ENCODE measurements around the gene HOXB5. TPM values are rescaled to one million over a fixed set of nuclear protein-coding genes. Genes with fewer than 3 reads are reported as not detected.

HOXB5 gene
- polyA plus RNA-seq, 1 experiment, result not detected

GRCh38 chr17:48574505-48575065, 19.0 kb downstream of the HOXB5 start:
- TF ChIP-seq CTCF (IDR thresholded peaks at IDR 0.05; ENCODE audit: insufficient read depth, low read depth, low read length), result no peak
- Histone ChIP-seq H3K27me3 (ENCODE audit: control insufficient read depth, insufficient read depth, low read length) (peaks cover 78% of the 10 kb centered on the region), H3K4me3 (ENCODE audit: low read depth, low read length) (no peak overlapping the region), H3K36me3 (ENCODE audit: control insufficient read depth, insufficient read depth, low read length) (no peaks in the 10 kb centered on the region)
- ChIA-PET CTCF (interaction anchor here (1.0 kb wide), 1 partner anchor 239 kb away, joined by 3 read pairs; no protein-coding TSS in a partner anchor), POLR2A (interaction anchor here (0.6 kb wide), 1 partner anchor 41 kb away, joined by 7 read pairs; no protein-coding TSS in a partner anchor)
- no peak for DNase-seq (ENCODE audit: low read depth)

- no peak for TF ChIP-seq CTCF (IDR thresholded peaks at IDR 0.05; ENCODE audit: insufficient read depth, low read depth, low read length)
- Histone ChIP-seq H3K36me3 (ENCODE audit: control insufficient read depth, insufficient read depth, low read length) (no peaks in the 10 kb centered on the region), H3K4me3 (ENCODE audit: low read depth, low read length) (no peak overlapping the region), H3K27me3 (ENCODE audit: control insufficient read depth, insufficient read depth, low read length) (peaks cover 78% of the 10 kb centered on the region)
- POLR2A ChIA-PET, result no interaction called here
- CTCF ChIA-PET, result no interaction called here
- no peak for DNase-seq (ENCODE audit: low read depth)
Observed at GRCh38 chr17:48571826-48572417, 21.7 kb downstream of the HOXB5 start.

GRCh38 chr17:48571024-48571818, 22.4 kb downstream of the HOXB5 start:
- H3K4me3 ChIP-seq (ENCODE audit: low read depth, low read length), result no peak overlapping the region
- H3K27me3 ChIP-seq (ENCODE audit: control insufficient read depth, insufficient read depth, low read length), result peaks cover 81% of the 10 kb centered on the region
- TF ChIP-seq CTCF (IDR thresholded peaks at IDR 0.05; ENCODE audit: insufficient read depth, low read depth, low read length), result no peak
- H3K36me3 ChIP-seq (ENCODE audit: control insufficient read depth, insufficient read depth, low read length), result no peaks in the 10 kb centered on the region
- ChIA-PET CTCF (interaction anchor here (0.8 kb wide), 1 partner anchor 220 kb away, joined by 3 read pairs; no protein-coding TSS in a partner anchor), POLR2A (no interaction called here)
- no peak for DNase-seq (ENCODE audit: low read depth)

- ChIA-PET POLR2A (no interaction called here), CTCF (interaction anchor here (0.6 to 1.5 kb wide), 4 partner anchors 16 to 219 kb away, joined by 3 to 4 read pairs (median 3); no protein-coding TSS in a partner anchor)
- H3K4me3 ChIP-seq (ENCODE audit: low read depth, low read length), result no peak overlapping the region
Observed at GRCh38 chr17:48570325-48571023, 23.1 kb downstream of the HOXB5 start.

More at GRCh38 chr17:48570325-48571023, 23.1 kb downstream of the HOXB5 start:
- Histone ChIP-seq H3K36me3 (ENCODE audit: control insufficient read depth, insufficient read depth, low read length) (no peaks in the 10 kb centered on the region), H3K27me3 (ENCODE audit: control insufficient read depth, insufficient read depth, low read length) (peaks cover 81% of the 10 kb centered on the region)
- TF ChIP-seq CTCF (IDR thresholded peaks at IDR 0.05; ENCODE audit: insufficient read depth, low read depth, low read length), result no peak
- DNase-seq (ENCODE audit: low read depth), result no peak
